Stimulated activated CD4-positive, alpha-beta T cell treated with anti-CD3 and anti-CD28 coated beads, Interleukin-12 subunit alpha, Interleukin-12 subunit beta, amount 100 ng/mL, for 24 hours (primary cell): ENCODE results near the gene SLFN5.
A peak's percentile ranks its signal among the peaks of the same experiment; 100 is the strongest.
"Not testable (repeated sequence)": the region's sequence is repeated elsewhere in the genome, so short reads cannot be mapped to it uniquely, and the experiment has no call there.

ENCODE experiments used
- DNase-seq, 2 experiments: peaks; one replicate each; pipeline ENCODE4 v3.0.0-alpha.2; 2020; ENCODE audit warnings: low read depth in 2 of 2

SLFN5 gene

DNA sequence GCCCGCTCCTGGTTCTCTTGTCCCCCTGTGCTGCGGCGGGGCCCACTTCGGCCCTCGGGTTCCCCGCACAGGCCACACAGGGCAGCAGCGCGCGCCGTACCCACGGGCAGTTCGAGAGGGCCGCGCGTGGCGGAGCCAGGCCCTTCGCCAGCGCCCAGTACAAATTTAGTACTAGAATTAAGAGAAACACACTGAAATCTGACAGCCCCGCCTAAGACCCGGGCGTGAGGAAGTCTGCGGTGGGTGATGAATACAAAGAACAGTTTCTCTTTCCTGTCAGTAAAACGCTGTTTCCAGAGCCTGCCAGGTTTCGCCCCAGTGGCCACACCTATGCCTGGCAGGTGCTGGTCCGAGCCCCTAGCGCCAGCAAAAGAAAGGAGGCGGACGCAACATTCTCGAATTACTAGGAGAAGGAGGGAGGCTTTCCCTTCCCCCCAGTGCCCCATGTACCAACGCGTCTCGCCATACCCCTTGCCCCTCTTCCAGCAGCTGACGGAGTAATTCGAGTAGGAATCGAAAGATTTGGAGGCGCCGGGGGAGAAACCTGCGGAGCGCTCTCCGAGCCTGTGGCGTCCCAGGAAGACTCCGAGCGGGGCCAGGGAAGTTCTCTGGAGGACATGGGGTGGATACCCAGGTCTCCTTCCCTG, 591 bp upstream of the SLFN5 start:
- peak; percentile 62 to 77 for DNase-seq

GRCh38 chr17:35243561-35244340, 879 bp downstream of the SLFN5 start:
- DNase-seq, result peak; percentile 27 to 48

DNA sequence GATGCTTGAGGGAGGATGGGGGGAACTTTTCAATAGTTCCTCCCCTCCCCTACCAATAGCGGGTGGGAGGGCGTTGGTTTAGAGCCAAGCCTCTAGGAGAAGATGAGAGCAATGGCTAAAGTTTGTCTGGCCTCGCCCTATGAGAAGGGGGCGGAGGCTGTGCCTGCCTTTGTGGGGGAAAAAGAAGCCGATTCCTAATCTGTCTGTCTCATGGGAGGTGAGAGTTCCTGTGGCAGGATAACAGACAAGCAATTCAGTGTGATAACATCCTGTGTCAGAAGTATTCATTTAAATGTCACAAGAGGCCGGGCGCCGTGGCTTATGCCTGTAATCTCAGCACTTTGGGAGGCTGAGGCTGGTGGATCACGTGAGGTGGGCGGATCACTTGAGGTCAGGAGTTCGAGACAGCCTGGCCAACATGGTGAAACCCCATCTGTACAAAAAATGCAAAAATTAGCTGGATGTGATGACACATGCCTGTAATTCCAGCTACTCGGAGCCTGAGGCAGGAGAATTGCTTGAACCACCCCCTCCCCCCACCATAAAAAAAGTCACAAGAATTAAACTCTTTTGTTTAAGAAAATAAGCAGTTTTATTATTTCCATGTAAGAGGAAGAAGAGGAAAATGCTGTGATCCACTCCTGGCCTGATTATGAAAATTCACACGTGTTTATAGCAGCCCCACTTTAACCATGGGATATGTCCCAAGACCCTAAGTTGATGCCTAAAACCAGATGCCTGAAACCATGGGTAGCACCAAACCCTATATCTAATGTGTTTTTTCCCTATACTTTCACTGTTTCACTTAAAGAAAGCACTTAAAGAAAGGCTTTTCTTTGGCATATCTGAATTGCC, 1.7 kb downstream of the SLFN5 start:
- DNase-seq, result peak; percentile 77 to 90

- DNase-seq, result no peak
Observed at GRCh38 chr17:35245196-35245486, 2.3 kb downstream of the SLFN5 start.

DNA sequence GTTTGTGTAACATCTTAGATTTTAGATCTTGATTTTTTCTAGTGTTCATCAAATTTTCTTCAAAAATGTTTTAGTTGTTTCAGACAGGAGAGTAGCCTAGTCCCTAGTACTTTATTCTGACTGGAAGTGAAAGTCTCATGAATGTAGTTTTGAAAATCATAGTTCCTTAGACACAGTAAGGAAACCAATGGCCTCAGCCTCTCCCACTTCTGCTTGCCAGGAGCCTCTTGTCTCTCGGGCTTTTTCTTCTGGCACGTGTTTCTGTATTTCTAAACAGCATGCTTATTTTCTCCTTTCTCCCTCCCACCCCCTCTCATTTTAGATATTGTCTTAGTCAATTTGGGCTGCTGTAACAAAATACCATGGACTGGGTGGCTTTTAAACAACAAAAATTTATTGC, 9.8 kb downstream of the SLFN5 start:
- no peak for DNase-seq

GRCh38 chr17:35254107-35254773, 11.4 kb downstream of the SLFN5 start:
- no peak for DNase-seq

DNA sequence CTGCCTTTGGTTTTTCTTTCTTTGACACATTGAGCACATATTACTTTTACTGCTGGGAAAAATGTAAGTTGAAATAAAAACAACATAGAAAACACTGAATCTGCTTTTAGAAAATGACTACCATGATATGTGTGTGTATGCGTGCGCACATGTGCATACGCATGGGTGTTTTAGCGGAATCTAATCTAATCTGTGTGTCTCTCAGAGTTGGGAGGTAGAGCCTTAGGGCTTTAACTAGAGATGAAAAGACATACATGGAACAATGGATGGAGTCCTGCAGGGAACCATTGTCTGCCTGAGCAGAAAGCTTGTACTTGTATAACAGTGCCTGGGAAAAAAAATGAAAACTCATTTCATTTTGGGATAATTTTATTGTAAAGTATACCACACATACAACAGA, 12.4 kb downstream of the SLFN5 start:
- DNase-seq, result no peak

DNA sequence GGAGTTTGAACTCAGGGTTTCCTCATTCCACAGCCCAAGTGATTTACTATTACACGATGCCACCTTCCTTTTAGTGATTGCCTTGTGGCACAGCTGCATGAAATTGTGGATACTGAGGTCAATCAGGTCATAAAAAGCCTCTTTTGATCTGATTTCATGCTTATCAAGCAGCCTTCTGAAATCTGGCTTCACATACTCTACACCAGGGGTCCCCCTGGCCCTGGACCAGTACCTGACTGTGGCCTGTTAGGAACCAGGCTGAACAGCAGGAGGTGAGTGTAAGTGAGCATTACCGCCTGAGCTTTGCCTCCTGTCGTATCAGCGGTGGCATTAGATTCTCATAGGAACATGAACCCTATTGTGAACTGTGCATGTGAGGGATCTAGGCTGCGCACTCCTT, 13.8 kb downstream of the SLFN5 start:
- no peak for DNase-seq

DNA sequence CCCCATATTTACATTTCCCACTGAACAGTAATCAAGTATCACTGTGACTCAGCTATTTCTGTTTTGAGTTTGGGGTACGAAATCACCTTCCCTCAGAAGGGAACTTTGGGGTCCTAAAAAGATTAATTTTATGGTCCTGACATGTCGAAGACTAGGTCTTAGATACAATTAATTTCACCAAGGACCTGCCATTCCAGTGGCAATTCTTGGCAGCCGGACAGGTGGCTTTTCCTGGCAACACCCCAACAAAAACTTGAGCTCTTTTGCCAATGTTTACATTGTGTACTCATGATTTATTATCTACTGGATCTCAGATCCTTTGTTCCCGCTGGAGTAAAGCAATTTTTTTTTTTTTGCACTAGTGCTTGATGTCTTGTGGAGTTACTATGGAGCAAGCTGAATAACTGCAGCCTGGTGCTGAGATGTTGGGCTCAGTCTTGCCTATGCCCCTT, 14.4 kb downstream of the SLFN5 start:
- DNase-seq, result no peak

- no peak for DNase-seq
Observed at GRCh38 chr17:35259001-35259400, 16.1 kb downstream of the SLFN5 start.

DNA sequence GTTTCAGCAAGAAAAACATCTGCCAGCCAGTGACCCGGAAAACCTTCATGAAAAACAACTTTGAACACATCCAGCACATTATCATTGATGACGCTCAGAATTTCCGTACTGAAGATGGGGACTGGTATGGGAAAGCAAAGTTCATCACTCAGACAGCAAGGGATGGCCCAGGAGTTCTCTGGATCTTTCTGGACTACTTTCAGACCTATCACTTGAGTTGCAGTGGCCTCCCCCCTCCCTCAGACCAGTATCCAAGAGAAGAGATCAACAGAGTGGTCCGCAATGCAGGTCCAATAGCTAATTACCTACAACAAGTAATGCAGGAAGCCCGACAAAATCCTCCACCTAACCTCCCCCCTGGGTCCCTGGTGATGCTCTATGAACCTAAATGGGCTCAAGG, 22.2 kb downstream of the SLFN5 start:
- DNase-seq, result no peak

- no peak for DNase-seq
Observed at GRCh38 chr17:35265566-35266141, 22.8 kb downstream of the SLFN5 start.

- not testable (repeated sequence) for DNase-seq
Observed at GRCh38 chr17:35274167-35275066, 31.5 kb downstream of the SLFN5 start.

GRCh38 chr17:35278454-35278853, 35.6 kb downstream of the SLFN5 start:
- not testable (repeated sequence) for DNase-seq

GRCh38 chr17:35278876-35279275, 36.0 kb downstream of the SLFN5 start:
- not testable (repeated sequence) for DNase-seq

GRCh38 chr17:35283767-35284166, 40.9 kb downstream of the SLFN5 start:
- no peak for DNase-seq

DNA sequence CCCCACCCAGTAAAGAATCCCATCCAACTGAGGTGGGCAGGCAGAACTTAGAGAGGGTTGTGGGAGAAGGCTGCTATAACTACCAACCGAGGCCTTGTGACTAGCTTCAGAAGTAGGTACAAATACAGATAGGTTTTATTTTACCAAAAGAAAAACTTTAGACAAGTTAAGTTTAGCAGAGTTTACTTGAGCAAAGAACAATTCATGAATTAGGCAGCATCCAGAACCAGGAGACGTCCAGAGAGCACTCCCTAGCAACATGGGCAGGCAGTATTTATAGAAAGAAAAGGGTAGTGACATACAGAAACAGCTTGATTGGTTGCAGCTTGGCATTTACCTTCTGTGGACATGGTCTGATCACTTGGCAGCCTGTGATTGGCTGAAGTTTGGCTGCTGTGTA, 42.1 kb downstream of the SLFN5 start:
- no peak for DNase-seq

DNA sequence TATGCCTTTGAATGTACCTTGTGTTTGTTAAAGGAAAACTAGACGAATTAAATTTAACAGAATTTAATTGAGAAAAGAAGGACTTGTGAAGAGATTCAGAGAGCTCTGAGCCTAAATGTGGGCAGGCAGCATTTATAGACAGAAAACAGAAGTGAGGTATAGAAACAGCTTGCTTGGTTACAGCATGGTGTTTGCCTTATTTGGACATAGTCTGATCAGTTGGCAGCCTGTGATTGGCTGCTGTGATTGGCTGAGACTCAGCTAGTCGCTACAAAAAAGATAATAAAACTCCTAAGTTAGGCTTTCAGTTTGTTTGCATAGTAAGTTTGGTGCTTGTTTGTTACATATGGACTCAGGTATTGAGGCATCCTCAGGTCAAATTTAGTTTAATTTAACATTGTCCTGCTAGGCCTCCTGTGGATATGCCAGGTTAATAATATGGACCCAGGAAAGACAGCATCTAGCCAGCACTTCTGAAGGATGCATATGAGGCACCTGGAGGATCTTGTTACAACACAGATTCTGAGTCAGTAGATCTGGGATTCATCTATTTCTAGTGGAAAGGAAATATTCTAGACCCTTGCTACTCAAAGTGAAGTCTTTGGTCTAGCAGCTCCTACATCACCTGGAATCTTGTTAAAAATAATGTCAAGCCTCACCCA, 43.4 kb downstream of the SLFN5 start:
- no peak for DNase-seq

GRCh38 chr17:35287286-35287811, 44.5 kb downstream of the SLFN5 start:
- no peak for DNase-seq

DNA sequence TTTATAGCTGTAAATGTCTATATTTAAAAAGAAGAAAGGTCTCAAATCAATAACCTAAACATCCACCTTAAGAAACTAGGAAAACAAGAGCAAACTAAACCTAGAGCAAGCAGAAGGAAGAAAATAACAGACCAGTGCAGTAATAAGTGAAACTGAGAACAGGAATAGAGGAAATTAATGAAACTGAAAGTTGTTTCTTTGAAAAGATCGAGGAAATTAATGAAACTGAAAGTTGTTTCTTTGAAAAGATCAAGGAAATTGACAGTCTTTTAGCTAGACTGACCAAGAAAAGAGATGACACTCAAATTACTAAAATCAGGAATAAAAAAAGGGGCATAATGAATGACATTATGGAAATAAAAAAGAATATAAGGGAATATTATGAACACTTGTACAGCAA, 46.4 kb downstream of the SLFN5 start:
- DNase-seq, result no peak
